ENCODE measurements around the gene CREB5. TPM values are rescaled to one million over a fixed set of nuclear protein-coding genes. Genes with fewer than 3 reads are reported as not detected.

Gene CREB5
- total RNA-seq, 1 donor from 2014 or later = 25.7 TPM

DNA sequence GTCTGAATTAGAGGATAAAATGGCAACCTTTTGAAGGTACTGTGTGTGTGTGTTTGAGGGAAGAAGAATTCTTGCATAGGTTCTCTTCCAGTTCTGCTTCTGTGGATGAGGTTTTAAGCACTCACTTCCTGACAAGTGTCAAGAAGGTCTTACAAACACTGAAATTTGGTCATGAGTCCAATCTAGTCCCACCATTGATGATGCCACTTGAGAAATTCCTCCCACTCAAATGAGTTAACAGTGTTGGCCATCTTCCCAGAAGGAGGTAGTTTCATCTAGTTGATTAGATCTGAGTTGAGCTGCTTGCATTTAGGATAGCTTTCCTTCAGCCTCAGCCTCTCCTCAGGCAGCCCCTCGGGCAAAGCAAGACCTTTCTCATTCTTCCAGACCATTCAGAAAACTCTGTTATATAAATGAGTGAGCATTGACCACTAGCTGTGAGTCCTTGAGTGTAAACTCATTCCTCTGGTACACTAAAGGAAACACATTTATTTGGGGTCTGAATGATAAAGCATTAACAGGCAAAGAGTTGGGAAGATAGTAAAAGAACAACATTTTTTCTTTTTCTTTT, 356.3 kb downstream of the CREB5 start:
- no peak overlapping the region for H3K4me3 ChIP-seq (ENCODE audit: low read depth, low read length)
- TF ChIP-seq, protein P1, sequence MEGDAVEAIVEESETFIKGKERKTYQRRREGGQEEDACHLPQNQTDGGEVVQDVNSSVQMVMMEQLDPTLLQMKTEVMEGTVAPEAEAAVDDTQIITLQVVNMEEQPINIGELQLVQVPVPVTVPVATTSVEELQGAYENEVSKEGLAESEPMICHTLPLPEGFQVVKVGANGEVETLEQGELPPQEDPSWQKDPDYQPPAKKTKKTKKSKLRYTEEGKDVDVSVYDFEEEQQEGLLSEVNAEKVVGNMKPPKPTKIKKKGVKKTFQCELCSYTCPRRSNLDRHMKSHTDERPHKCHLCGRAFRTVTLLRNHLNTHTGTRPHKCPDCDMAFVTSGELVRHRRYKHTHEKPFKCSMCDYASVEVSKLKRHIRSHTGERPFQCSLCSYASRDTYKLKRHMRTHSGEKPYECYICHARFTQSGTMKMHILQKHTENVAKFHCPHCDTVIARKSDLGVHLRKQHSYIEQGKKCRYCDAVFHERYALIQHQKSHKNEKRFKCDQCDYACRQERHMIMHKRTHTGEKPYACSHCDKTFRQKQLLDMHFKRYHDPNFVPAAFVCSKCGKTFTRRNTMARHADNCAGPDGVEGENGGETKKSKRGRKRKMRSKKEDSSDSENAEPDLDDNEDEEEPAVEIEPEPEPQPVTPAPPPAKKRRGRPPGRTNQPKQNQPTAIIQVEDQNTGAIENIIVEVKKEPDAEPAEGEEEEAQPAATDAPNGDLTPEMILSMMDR (conservative IDR thresholded peaks at IDR 0.05; ENCODE audit: low read depth, low read length) = no peak
- no peak for DNase-seq (ENCODE audit: low read depth)

DNA sequence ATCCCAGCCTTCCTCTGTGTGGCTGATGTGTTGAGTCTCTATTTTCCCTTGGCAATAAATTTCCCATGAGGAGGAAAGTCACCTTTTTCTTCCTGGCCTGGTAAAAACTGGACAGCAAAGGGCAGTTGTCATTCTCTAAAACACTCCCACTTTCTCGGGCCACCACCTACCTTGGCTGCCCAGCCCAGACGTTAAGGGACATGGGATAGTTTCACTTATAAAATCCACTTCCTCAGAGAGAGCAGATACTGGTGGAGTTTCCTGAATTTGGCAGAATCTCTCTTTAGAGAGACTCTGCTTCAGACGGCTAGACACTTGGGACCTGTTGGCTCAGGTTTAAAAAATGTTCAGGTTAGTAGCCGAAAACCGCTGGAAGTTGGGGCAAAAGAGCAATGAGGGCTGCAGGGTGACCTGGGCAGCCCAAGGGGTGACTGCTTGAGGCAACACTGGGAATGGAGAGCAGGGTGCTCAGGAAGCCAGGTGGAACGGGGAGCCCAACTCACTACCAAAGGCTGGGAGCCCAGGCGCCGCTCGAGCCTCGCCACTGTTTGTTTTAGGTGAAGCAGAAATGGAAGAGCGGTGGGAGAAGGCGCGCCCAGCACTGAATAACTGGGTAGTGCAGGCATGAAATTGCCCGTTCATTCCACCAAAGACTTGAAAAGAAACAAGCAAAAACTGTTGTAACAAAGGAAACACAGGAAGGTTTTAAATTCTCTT, 359.7 kb downstream of the CREB5 start:
- no peak for DNase-seq (ENCODE audit: low read depth)
- TF ChIP-seq, protein P1 (conservative IDR thresholded peaks at IDR 0.05; ENCODE audit: low read depth, low read length) = no peak
- peak overlapping the region; percentile 15 for H3K4me3 ChIP-seq (ENCODE audit: low read depth, low read length)

DNA sequence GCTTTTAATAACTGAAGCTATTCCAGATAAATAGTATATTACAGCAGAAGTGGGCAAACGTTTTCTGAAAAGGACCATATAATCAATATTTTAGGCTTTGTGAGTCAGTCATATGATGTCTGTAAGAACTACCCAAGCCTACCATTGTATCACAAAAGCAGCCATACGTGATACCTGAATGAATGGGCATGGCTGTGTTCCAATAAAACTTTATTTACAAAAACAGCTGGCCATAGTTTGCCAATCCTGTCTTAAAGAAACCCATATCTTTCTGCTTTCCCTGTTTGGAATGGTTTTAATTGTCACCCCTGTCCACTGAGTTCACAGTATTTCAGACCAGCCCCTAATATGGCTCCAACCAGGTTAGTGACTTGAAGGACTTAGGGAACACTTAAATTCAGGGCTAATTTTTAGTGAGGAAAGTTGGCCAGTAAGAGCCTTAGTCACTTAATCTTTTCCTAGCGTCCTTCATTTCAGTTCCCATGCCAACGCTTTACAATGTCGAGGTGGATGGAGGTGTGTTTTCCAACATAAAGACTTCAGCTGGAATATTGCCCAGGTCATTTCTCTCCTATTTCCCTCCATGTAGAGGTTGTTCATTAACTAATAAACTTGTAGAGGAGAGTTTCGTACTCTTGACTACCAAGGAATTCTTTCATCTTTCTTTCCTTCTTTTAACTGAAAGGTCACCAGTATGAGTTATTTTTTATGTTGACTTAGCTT, 361.3 kb downstream of the CREB5 start:
- DNase-seq (ENCODE audit: low read depth) = no peak
- no peak overlapping the region for H3K4me3 ChIP-seq (ENCODE audit: low read depth, low read length)
- TF ChIP-seq, protein P1 (conservative IDR thresholded peaks at IDR 0.05; ENCODE audit: low read depth, low read length) = no peak

DNA sequence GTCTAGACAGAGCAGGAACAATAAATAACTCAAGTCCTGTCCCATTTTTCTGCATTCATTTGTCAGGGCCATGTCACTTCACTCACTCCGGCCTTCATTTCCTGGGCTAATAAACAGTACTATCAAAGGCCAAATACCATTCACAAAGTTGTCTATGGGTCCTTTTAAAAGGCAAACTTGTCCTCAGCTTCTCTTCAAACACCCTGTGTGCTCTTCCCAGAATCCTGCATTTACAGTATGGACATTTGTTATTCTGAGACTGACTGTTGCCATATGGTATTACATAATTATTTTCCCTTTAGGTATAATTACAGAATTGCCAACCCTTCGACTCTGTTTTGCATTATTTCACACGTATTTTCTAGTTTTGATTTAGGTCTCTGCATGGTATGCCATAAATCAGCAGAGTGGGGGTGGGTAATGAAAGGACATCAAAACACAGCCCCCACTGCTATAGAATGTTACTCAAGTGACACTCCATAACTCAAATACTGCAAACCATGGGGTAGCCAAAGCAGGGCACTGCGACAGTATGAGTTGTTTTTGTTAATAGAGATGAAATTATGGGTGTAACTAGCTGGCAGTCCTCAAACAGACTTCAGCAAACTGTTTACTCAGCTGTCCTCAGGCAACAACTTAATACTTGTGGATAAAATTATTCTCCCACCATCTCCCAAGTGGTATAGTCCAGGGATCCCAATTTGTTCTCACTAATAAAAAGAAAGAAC, 362.1 kb downstream of the CREB5 start:
- DNase-seq (ENCODE audit: low read depth) = no peak
- no peak overlapping the region for H3K4me3 ChIP-seq (ENCODE audit: low read depth, low read length)
- TF ChIP-seq, protein P1 (conservative IDR thresholded peaks at IDR 0.05; ENCODE audit: low read depth, low read length) = no peak

DNA sequence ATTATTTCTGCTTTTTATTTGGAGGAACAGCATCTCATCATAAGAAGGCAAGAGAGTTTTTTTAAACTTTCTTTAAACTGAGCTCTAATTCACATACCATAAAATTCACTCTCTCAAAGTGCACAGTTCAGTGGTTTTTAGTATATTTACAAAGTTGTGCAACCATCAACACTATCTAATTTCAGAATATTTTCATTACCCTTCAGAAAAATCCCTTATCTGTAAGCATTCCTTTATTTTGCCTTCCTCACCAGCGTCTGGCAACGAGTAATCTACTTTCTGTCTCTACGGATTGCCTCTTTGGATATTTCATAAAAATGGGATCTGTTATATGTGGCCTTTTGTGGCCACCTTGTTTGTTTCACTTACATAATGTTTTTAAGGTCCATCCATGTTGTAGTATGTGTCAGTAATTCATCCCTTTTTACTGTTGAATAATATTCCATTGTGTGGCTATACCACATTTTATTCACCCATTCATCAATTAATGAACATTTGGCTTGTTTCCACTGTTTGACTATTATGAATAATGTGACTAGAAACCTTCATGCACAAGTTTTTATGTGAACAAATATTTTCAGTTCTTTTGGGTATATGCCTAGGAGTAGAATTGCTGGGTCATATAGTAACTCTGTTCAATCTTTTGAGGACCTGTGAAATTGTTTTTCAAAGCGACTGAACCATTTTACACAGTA, 364.3 kb downstream of the CREB5 start:
- TF ChIP-seq, protein P1 (conservative IDR thresholded peaks at IDR 0.05; ENCODE audit: low read depth, low read length) = no peak
- no peak overlapping the region for H3K4me3 ChIP-seq (ENCODE audit: low read depth, low read length)

DNA sequence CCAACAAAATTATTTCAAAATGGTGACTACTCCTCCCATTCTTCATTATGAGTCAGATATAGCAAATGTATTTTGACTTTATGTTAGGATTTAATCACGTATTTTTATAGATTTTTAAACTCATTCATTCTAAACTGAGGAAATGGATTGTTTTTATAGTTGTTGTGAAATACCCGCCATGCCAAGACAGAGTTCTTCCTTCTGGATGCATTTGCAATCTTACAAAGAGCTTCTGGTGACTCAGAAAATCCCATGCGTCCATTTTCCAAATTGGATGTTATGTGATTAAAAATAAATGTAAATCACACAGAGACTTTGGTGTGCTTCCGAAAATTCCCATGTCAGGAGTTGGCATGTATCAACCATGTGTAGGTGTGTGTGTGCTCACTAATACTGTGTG, 366.5 kb downstream of the CREB5 start:
- no peak for DNase-seq (ENCODE audit: low read depth)
- TF ChIP-seq, protein P1 (conservative IDR thresholded peaks at IDR 0.05; ENCODE audit: low read depth, low read length) = no peak
- H3K4me3 ChIP-seq (ENCODE audit: low read depth, low read length) = no peak overlapping the region

More for the DNA sequence above, 364.3 kb downstream of the CREB5 start:
- no peak for DNase-seq (ENCODE audit: low read depth)
